K562 (cell line): ENCODE data around the gene PSMB7. TPM values are rescaled to one million over a fixed set of nuclear protein-coding genes. Genes with fewer than 3 reads are reported as not detected.

Source experiments
- FOXA1 ChIP-seq: fragments of 450-650 bp; IDR thresholded peaks from 2 replicates; pipeline ENCODE4 v1.6.1; 2016; ENCODE audit warnings: mild to moderate bottlenecking, borderline replicate concordance
- FOXP1 ChIP-seq: sonication (generic); formaldehyde crosslinking; IDR thresholded peaks from 2 replicates; pipeline ENCODE4 v1.8.0; 2022; ENCODE audit warnings: mild to moderate bottlenecking, missing genetic modification reagents
- KLF13 ChIP-seq: fragments of 450-650 bp; IDR thresholded peaks from 2 replicates; pipeline ENCODE4 v1.6.1; 2016; ENCODE audit warnings: missing genetic modification characterization, low read depth, mild to moderate bottlenecking, missing compliant biosample characterization, moderate library complexity, borderline replicate concordance
- MEIS2 ChIP-seq: fragments of 450-650 bp; IDR thresholded peaks from 2 replicates; pipeline ENCODE4 v1.6.1; 2014; ENCODE audit warnings: mild to moderate bottlenecking; ENCODE audit not compliant: partially characterized antibody
- MIER1 ChIP-seq: fragments of 450-650 bp; IDR thresholded peaks from 2 replicates; pipeline ENCODE4 v1.6.1; 2016; ENCODE audit warnings: antibody characterized with exemption, mild to moderate bottlenecking, low read depth
- PHTF2 ChIP-seq: fragments of 250-450 bp; sonication (Bioruptor Pico); IDR thresholded peaks from 2 replicates; pipeline ENCODE4 v1.5.0; 2021; ENCODE audit warnings: mild to moderate bottlenecking
- POLR3A ChIP-seq: IDR thresholded peaks from 2 replicates; pipeline ENCODE4 v1.6.1; 2011; ENCODE audit warnings: borderline replicate concordance, mild to moderate bottlenecking, moderate library complexity; ENCODE audit not compliant: insufficient read length, insufficient read depth; ENCODE audit errors: extremely low read depth
- PTTG1 ChIP-seq: fragments of 450-650 bp; IDR thresholded peaks from 2 replicates; pipeline ENCODE4 v1.6.1; 2016; ENCODE audit warnings: low read depth, mild to moderate bottlenecking, missing genetic modification characterization, missing compliant biosample characterization
- RBM39 ChIP-seq: fragments of 200-400 bp; formaldehyde crosslinking; optimal IDR thresholded peaks from 2 replicates; pipeline ENCODE3; 2018; ENCODE audit warnings: low read depth, low read length
- polyA plus RNA-seq, 8 experiments: library from polyadenylated mRNA; depleted of rRNA in 4 of 8; stranded (reverse) in 5 of 8; unstranded in 3 of 8; fragments of >200 nt; fragmentation: Nextera tagmentation in 2 of 8; fragmentation: Illumina TruSeq in 1 of 8; extraction: Ambion mirVana in 2 of 8; extraction: Trizol in 1 of 8; gene quantifications; 2 replicates each; pipeline versions ENCODE4 v1.2.1 to v1.2.3, GENCODE V29; 2011 to 2014; ENCODE audit warnings: inconsistent platforms in 1 of 8, missing spikeins in 1 of 8
- total RNA-seq, 7 experiments: library from RNA; depleted of rRNA in 6 of 7; stranded (reverse); fragments of >200 nt in 6 of 7; fragmentation: Illumina TruSeq in 2 of 7; extraction: Trizol in 2 of 7; gene quantifications; 2 replicates each; pipeline versions ENCODE4 v1.2.1 to v1.2.3, GENCODE V29; 2011 to 2021; ENCODE audit warnings: low replicate concordance in 1 of 7
- TF ChIP-seq, protein P1 (sequence below): fragments of 450-650 bp; formaldehyde crosslinking; IDR thresholded peaks from 2 replicates; pipeline ENCODE4 v1.4.0; 2022; ENCODE audit warnings: missing genetic modification characterization
- TF ChIP-seq, protein P2 (sequence below): sonication (generic); formaldehyde crosslinking; IDR thresholded peaks from 2 replicates; pipeline ENCODE4 v1.8.0; 2023; ENCODE audit warnings: missing genetic modification reagents, mild to moderate bottlenecking, borderline replicate concordance
- TF ChIP-seq, protein P3 (sequence below): sonication (generic); formaldehyde crosslinking; IDR thresholded peaks from 2 replicates; pipeline ENCODE4 v1.8.0; 2022; ENCODE audit warnings: mild to moderate bottlenecking, missing genetic modification reagents

PSMB7 gene
- total and polyA plus RNA-seq, 9 of the 15 experiments (the other 6 are each of a cell fraction or from before 2014, with no cell fraction given) = 321 to 978 (median 407) TPM

- TF ChIP-seq, protein P1, sequence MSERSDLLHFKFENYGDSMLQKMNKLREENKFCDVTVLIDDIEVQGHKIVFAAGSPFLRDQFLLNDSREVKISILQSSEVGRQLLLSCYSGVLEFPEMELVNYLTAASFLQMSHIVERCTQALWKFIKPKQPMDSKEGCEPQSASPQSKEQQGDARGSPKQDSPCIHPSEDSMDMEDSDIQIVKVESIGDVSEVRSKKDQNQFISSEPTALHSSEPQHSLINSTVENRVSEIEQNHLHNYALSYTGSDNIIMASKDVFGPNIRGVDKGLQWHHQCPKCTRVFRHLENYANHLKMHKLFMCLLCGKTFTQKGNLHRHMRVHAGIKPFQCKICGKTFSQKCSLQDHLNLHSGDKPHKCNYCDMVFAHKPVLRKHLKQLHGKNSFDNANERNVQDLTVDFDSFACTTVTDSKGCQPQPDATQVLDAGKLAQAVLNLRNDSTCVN (CRISPR knock-in tag) = 0 out of 2 replicates have a peak, but pooled peaks have one; percentile 74
- TF ChIP-seq PHTF2 (CRISPR knock-in tag) (no peak), PTTG1 (tag) (no peak), KLF13 (tag) (no peak), RBM39 (no peak), MIER1 (no peak), MEIS2 (peak; percentile 58), FOXA1 (no peak), FOXP1 (CRISPR knock-in tag) (no peak), POLR3A (no peak)
- TF ChIP-seq, protein P2, sequence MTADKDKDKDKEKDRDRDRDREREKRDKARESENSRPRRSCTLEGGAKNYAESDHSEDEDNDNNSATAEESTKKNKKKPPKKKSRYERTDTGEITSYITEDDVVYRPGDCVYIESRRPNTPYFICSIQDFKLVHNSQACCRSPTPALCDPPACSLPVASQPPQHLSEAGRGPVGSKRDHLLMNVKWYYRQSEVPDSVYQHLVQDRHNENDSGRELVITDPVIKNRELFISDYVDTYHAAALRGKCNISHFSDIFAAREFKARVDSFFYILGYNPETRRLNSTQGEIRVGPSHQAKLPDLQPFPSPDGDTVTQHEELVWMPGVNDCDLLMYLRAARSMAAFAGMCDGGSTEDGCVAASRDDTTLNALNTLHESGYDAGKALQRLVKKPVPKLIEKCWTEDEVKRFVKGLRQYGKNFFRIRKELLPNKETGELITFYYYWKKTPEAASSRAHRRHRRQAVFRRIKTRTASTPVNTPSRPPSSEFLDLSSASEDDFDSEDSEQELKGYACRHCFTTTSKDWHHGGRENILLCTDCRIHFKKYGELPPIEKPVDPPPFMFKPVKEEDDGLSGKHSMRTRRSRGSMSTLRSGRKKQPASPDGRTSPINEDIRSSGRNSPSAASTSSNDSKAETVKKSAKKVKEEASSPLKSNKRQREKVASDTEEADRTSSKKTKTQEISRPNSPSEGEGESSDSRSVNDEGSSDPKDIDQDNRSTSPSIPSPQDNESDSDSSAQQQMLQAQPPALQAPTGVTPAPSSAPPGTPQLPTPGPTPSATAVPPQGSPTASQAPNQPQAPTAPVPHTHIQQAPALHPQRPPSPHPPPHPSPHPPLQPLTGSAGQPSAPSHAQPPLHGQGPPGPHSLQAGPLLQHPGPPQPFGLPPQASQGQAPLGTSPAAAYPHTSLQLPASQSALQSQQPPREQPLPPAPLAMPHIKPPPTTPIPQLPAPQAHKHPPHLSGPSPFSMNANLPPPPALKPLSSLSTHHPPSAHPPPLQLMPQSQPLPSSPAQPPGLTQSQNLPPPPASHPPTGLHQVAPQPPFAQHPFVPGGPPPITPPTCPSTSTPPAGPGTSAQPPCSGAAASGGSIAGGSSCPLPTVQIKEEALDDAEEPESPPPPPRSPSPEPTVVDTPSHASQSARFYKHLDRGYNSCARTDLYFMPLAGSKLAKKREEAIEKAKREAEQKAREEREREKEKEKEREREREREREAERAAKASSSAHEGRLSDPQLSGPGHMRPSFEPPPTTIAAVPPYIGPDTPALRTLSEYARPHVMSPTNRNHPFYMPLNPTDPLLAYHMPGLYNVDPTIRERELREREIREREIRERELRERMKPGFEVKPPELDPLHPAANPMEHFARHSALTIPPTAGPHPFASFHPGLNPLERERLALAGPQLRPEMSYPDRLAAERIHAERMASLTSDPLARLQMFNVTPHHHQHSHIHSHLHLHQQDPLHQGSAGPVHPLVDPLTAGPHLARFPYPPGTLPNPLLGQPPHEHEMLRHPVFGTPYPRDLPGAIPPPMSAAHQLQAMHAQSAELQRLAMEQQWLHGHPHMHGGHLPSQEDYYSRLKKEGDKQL (CRISPR knock-in tag) = no peak
- TF ChIP-seq, protein P3, sequence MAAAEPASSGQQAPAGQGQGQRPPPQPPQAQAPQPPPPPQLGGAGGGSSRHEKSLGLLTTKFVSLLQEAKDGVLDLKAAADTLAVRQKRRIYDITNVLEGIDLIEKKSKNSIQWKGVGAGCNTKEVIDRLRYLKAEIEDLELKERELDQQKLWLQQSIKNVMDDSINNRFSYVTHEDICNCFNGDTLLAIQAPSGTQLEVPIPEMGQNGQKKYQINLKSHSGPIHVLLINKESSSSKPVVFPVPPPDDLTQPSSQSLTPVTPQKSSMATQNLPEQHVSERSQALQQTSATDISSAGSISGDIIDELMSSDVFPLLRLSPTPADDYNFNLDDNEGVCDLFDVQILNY = no peak
These were observed 26.8 kb downstream of the PSMB7 start (continued) for GRCh38 chr9:124388275-124389048.
